GM10266 (cell line): ENCODE measurements around the gene ZNF225.
"Not testable (repeated sequence)": the region's sequence is repeated elsewhere in the genome, so short reads cannot be mapped to it uniquely, and the experiment has no call there.

ENCODE experiments used
- DNase-seq: peaks from one replicate; pipeline ENCODE4 v3.0.0; 2012; ENCODE audit errors: extremely low spot score
- CTCF ChIP-seq: IDR thresholded peaks from 2 replicates; pipeline ENCODE4 v1.5.1; 2012; ENCODE audit warnings: mild to moderate bottlenecking, low read depth; ENCODE audit not compliant: control insufficient read depth, insufficient read depth; ENCODE audit errors: missing control alignments

ZNF225 gene

DNA sequence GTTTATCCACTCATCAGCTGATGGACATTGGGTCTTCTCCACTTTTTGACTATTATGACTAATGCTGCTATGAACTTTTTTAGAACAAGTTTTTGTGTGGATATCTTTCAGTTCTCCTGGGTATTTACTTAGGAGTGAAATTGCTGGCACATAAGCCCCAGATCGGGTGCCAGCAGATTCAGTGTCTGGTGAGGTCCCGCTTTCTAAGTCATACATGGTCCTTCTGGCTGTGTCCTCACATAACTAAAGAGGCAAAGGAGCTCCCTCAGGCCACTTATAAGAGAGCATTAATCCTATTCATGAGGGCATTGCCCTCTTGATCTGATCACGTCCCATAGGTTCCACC lies 51.1 kb downstream of the ZNF225 start:
- DNase-seq: no peak
- no peak for TF ChIP-seq CTCF

DNA sequence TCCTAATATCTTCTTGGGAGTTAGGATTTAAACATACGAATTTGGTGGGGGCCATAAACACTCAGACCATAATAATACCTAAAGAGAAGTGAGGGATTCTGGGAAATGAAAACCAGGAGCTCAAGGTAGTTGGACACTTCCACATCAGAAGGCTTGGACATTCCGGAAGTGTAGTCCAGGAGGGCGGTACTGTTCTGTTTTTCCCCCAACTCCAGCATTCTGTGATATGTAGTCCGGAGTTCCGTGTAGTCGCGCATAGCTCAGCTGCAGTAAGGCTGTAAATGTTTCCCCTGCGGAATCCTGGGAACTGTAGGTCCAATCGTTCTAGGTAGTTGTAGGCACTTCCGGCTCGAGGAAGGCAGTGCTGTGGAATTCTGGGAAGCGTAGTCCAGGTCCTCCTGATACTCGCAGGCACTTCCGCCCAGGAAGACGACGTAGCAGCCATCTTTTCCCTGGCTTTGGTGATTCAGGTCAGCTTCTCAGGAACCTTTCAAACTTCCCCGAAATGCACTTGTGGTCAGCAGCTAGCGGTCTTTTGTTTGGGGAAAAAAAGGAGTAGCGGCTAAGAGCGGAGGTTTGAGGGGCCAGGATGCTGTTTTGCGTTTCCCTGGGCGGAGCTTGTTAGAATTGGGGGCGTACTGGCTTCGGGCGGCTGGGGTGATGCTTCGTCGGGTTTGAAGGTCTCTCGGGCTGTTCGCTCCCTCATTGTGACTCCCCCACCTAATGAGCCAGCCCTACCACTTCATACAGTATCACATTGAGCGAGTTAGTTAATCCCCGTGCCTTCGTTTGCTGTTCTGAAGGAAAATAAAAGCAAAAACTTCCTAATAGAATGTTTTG lies 51.7 kb downstream of the ZNF225 start, which contains the start of gene ZNF226:
Gene ZNF226 (plus strand): TSS at position 428 of the 840 bp plus-strand sequence. CDS start 4,981 bp downstream, outside the sequence.
- no peak for TF ChIP-seq CTCF
- peak; percentile 83 for DNase-seq

- not testable (repeated sequence) for DNase-seq
These were observed 57.5 kb downstream of the ZNF225 start for GRCh38 chr19:44170660-44171059.

DNA sequence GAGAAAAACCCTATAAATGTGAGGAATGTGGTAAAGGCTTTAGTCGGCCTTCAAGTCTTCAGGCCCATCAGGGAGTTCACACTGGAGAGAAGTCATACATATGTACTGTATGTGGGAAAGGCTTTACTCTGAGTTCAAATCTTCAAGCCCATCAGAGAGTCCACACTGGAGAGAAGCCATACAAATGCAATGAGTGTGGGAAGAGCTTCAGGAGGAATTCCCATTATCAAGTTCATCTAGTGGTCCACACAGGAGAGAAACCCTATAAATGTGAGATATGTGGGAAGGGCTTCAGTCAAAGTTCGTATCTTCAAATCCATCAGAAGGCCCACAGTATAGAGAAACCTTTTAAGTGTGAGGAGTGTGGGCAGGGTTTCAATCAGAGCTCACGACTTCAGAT lies 63.4 kb downstream of the ZNF225 start:
- TF ChIP-seq CTCF: no peak

GRCh38 chr19:44180968-44181367 lies 67.8 kb downstream of the ZNF225 start:
- no peak for DNase-seq
- no peak for TF ChIP-seq CTCF

More for the DNA sequence above, 63.4 kb downstream of the ZNF225 start:
- no peak for DNase-seq

DNA sequence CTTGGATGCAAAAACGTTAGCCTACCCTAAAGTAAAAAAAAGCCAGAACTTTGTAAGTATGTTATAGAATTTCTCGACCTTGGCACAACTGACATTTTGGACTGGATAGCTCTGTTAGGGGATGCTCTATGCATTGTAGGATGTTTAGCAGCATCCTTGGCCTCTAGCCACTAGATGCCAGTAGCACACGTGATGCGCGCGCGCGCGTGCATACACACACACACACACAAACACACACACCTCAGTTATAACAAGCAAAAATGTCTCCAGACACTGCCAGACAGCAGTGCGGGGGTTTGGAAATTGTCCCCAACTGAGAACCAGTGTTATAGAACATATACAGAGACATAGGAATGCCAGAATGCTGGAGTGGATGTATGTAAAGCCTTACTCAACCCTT lies 68.9 kb downstream of the ZNF225 start:
- TF ChIP-seq CTCF: no peak
- DNase-seq: no peak
